BJ (cell line): Measurements from ENCODE around the gene ANKDD1B. TPM values are rescaled to one million over a fixed set of nuclear protein-coding genes. Genes with fewer than 3 reads are reported as not detected.

Experiments
- CTCF ChIA-PET: fragments of 350-600 bp; formaldehyde crosslinking; extraction: SDS; loops from one replicate; lab custom pipeline; 2021; ENCODE audit warnings: antibody characterized with exemption, inconsistent platforms; lab: Yijun Ruan, JAX
- POLR2A ChIA-PET: fragments of 300-600 bp; sonication (Branson Sonifier 250); formaldehyde crosslinking; extraction: SDS; loops from one replicate; lab custom pipeline; 2021; ENCODE audit warnings: antibody characterized with exemption; lab: Charles Lee
- DNase-seq: peaks from one replicate; pipeline ENCODE4 v3.0.0-alpha.2; 2011; ENCODE audit warnings: low read depth
- H3K27me3 ChIP-seq: 2 replicates; pipeline ENCODE4 v1.6.0; 2011; ENCODE audit warnings: low read length; ENCODE audit not compliant: control insufficient read depth, insufficient read depth
- H3K36me3 ChIP-seq: 2 replicates; pipeline ENCODE4 v1.5.1; 2011; ENCODE audit warnings: low read length; ENCODE audit not compliant: control insufficient read depth, insufficient read depth
- H3K4me3 ChIP-seq: 2 replicates; pipeline ENCODE4 v1.5.1; 2011; ENCODE audit warnings: low read depth, mild to moderate bottlenecking, control low read depth, low read length
- polyA plus RNA-seq: library from polyadenylated mRNA; depleted of rRNA; stranded (reverse); fragments of >200 nt; gene quantifications from 2 replicates; pipeline ENCODE4 v1.2.3, GENCODE V29; 2011
- TF ChIP-seq, protein P1 (sequence below): IDR thresholded peaks from 2 replicates; pipeline ENCODE4 v1.5.1; 2011; ENCODE audit warnings: low read depth, mild to moderate bottlenecking, control low read depth, inconsistent platforms, low read length, moderate library complexity; ENCODE audit not compliant: insufficient read depth

Gene ANKDD1B
- polyA plus RNA-seq, 1 experiment = 0.18 TPM

- H3K4me3 ChIP-seq = no peak overlapping the region
- TF ChIP-seq, protein P1, sequence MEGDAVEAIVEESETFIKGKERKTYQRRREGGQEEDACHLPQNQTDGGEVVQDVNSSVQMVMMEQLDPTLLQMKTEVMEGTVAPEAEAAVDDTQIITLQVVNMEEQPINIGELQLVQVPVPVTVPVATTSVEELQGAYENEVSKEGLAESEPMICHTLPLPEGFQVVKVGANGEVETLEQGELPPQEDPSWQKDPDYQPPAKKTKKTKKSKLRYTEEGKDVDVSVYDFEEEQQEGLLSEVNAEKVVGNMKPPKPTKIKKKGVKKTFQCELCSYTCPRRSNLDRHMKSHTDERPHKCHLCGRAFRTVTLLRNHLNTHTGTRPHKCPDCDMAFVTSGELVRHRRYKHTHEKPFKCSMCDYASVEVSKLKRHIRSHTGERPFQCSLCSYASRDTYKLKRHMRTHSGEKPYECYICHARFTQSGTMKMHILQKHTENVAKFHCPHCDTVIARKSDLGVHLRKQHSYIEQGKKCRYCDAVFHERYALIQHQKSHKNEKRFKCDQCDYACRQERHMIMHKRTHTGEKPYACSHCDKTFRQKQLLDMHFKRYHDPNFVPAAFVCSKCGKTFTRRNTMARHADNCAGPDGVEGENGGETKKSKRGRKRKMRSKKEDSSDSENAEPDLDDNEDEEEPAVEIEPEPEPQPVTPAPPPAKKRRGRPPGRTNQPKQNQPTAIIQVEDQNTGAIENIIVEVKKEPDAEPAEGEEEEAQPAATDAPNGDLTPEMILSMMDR = no peak
- no peaks in the 10 kb centered on the region for H3K36me3 ChIP-seq
- DNase-seq = no peak
- H3K27me3 ChIP-seq = no peaks in the 10 kb centered on the region
- ChIA-PET POLR2A (no interaction called here), CTCF (no interaction called here)
Measured at GRCh38 chr5:75660678-75661465, 49.6 kb downstream of the ANKDD1B start.

DNA sequence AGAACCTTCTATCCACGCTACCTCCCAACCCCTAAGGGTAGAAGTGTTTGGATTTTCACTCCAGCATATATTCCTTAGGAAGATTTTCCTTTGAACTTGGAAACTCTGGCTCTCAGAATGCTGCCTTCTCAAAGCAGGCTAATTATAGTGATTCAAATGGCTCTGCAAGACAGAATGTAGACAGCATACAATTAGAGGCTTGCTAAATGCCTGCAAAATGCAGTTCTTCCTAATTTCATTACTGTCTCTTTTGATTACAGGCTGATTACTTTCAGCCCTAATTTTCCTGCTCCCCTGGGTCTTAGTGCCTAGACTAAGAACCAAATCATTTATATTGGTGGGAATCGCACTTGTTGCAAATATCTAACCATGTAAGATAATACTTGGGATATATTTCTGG, 50.8 kb downstream of the ANKDD1B start:
- Histone ChIP-seq H3K36me3 (no peaks in the 10 kb centered on the region), H3K4me3 (no peak overlapping the region), H3K27me3 (no peaks in the 10 kb centered on the region; the same call in 1 of the 2 replicates)
- ChIA-PET CTCF (no interaction called here), POLR2A (no interaction called here)
- no peak for DNase-seq
- TF ChIP-seq, protein P1 = no peak

DNA sequence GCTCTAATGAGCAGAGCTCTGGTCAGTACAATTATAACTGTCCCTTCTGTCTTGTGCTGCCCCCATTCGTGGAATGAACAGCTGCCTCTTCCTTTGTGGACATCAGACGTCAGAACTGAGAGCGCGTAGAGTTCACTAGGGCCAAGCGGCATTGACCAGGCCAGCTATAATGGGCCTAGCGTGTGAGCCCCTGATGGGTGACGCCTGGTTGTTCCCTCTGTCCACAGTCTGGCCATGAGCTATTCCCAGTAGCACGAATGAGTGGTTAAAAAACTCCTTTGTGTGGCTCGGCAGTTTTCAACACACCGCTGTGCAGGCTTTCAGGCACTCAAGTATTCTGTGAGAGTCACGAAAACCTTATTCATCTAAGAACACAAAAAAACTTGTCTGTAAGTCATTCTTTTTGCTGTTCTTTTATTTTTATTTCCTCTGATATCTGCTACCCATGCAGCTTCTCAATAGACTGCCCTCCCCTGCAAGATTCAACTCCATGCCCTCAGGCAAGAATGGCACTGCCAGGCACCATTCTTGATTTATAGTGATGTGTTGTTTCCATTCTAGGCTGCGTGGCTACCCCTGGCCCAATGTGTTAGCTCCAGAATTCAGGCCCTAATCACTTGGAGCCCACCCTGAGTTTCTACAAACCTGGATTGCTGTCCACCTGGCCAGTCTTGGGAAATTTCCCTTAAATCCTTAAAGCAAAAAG, 52.5 kb downstream of the ANKDD1B start:
- POLR2A ChIA-PET = no interaction called here
- Histone ChIP-seq H3K36me3 (no peaks in the 10 kb centered on the region), H3K4me3 (no peak overlapping the region), H3K27me3 (no peaks in the 10 kb centered on the region; the same call in 1 of the 2 replicates)
- TF ChIP-seq, protein P1 = no peak
- CTCF ChIA-PET = no interaction called here
- no peak for DNase-seq

GRCh38 chr5:75664979-75665378, 53.7 kb downstream of the ANKDD1B start:
- Histone ChIP-seq H3K4me3 (no peak overlapping the region), H3K36me3 (no peaks in the 10 kb centered on the region), H3K27me3 (no peaks in the 10 kb centered on the region; the same call in 1 of the 2 replicates)
- POLR2A ChIA-PET = no interaction called here
- DNase-seq = no peak
- TF ChIP-seq, protein P1 = no peak
- CTCF ChIA-PET = interaction anchor here (0.6 kb wide), 1 partner anchor 37 kb away, joined by 3 read pairs; no protein-coding TSS in a partner anchor

GRCh38 chr5:75666801-75667200, 55.5 kb downstream of the ANKDD1B start:
- CTCF ChIA-PET = no interaction called here
- POLR2A ChIA-PET = no interaction called here
- Histone ChIP-seq H3K4me3 (no peak overlapping the region), H3K36me3 (no peaks in the 10 kb centered on the region), H3K27me3 (no peaks in the 10 kb centered on the region; the same call in 1 of the 2 replicates)
- TF ChIP-seq, protein P1 = no peak
- no peak for DNase-seq
